Neural progenitor cell (in vitro differentiated cells): Measurements from ENCODE around the gene ZNF423.
A peak's percentile ranks its signal among the peaks of the same experiment; 100 is the strongest.

Experiments
- EZH2 ChIP-seq: fragments of 200-600 bp; sonication (generic); IDR thresholded peaks from 2 replicates; pipeline ENCODE4 v1.6.1; 2017; ENCODE audit warnings: antibody characterized with exemption, mild to moderate bottlenecking, moderate library complexity
- TF ChIP-seq, protein P1 (sequence below): fragments of 200-600 bp; sonication (generic); IDR thresholded peaks from 2 replicates; pipeline ENCODE4 v1.5.1; 2017; ENCODE audit warnings: antibody characterized with exemption, mild to moderate bottlenecking

DNA sequence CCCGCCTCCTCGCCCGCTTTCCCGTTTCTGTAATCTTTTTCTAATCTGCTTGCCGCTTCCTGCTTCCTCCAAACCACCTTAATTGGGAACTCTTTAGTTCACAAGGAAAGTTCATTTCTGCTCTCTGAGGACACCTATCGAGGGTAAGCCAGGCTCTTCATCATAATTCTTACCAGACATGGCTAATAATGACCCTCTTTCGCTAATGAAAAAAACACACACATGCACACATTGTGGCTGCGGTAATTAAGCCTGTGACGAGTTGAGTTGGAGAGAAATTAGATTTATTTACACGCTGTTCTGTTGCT, 100.6 kb downstream of the ZNF423 start:
- TF ChIP-seq, protein P1, sequence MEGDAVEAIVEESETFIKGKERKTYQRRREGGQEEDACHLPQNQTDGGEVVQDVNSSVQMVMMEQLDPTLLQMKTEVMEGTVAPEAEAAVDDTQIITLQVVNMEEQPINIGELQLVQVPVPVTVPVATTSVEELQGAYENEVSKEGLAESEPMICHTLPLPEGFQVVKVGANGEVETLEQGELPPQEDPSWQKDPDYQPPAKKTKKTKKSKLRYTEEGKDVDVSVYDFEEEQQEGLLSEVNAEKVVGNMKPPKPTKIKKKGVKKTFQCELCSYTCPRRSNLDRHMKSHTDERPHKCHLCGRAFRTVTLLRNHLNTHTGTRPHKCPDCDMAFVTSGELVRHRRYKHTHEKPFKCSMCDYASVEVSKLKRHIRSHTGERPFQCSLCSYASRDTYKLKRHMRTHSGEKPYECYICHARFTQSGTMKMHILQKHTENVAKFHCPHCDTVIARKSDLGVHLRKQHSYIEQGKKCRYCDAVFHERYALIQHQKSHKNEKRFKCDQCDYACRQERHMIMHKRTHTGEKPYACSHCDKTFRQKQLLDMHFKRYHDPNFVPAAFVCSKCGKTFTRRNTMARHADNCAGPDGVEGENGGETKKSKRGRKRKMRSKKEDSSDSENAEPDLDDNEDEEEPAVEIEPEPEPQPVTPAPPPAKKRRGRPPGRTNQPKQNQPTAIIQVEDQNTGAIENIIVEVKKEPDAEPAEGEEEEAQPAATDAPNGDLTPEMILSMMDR: peak; percentile 49
- no peak for TF ChIP-seq EZH2
